NB4 (cell line): ENCODE measurements around the gene MCTP2.
"Not testable (repeated sequence)": the region's sequence is repeated elsewhere in the genome, so short reads cannot be mapped to it uniquely, and the experiment has no call there.

Experiments
- POLR2A ChIP-seq: IDR thresholded peaks from 2 replicates; pipeline ENCODE4 v1.6.1; 2011; ENCODE audit warnings: mild to moderate bottlenecking; ENCODE audit not compliant: insufficient read length; ENCODE audit errors: extremely low read depth
- TF ChIP-seq, protein P1 (sequence below): IDR thresholded peaks from one replicate; pipeline ENCODE4 v1.5.1; 2012; ENCODE audit warnings: low read depth, low read length

DNA sequence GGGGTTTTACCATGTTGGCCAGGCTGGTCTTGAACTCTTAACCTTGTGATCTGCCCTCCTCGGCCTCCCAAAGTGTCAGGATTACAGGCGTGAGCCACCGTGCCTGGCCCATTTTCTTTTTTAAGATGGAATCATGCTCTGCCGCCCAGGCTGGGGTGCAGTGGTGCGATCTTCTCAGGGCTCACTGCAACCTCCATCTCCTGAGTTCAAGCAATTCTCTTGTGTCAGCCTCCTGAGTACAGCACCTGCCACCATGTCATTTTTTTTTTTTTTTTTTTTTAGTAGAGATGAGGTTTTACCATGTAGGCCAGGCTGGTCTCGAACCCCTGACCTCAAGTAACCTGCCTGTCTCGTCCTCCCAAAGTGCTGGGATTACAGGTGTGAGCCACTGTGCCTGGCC lies 26.4 kb downstream of the MCTP2 start:
- TF ChIP-seq, protein P1, sequence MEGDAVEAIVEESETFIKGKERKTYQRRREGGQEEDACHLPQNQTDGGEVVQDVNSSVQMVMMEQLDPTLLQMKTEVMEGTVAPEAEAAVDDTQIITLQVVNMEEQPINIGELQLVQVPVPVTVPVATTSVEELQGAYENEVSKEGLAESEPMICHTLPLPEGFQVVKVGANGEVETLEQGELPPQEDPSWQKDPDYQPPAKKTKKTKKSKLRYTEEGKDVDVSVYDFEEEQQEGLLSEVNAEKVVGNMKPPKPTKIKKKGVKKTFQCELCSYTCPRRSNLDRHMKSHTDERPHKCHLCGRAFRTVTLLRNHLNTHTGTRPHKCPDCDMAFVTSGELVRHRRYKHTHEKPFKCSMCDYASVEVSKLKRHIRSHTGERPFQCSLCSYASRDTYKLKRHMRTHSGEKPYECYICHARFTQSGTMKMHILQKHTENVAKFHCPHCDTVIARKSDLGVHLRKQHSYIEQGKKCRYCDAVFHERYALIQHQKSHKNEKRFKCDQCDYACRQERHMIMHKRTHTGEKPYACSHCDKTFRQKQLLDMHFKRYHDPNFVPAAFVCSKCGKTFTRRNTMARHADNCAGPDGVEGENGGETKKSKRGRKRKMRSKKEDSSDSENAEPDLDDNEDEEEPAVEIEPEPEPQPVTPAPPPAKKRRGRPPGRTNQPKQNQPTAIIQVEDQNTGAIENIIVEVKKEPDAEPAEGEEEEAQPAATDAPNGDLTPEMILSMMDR = not testable (repeated sequence)
- TF ChIP-seq POLR2A = not testable (repeated sequence)
